CD4-positive, alpha-beta T cell (primary cell): ENCODE data around the gene CORT. TPM values are rescaled to one million over a fixed set of nuclear protein-coding genes. Genes with fewer than 3 reads are reported as not detected.
A peak's percentile ranks its signal among the peaks of the same experiment; 100 is the strongest.

Source experiments
- ATAC-seq: fragments of 200-7000 bp; cut with Tn5 transposase; one replicate; pipeline ENCODE4 v1.10.0; 2022; ENCODE audit warnings: mild to moderate bottlenecking; ENCODE audit not compliant: poor library complexity
- CTCF ChIA-PET: fragments of 350-600 bp; sonication (Branson Sonifier 250); formaldehyde crosslinking; loops from one replicate; lab custom pipeline; 2021; ENCODE audit warnings: antibody characterized with exemption, inconsistent platforms; lab: Charles Lee
- POLR2A ChIA-PET: fragments of 350-600 bp; sonication (Branson Sonifier 250); formaldehyde crosslinking; loops from one replicate; lab custom pipeline; 2021; ENCODE audit warnings: antibody characterized with exemption, inconsistent platforms; lab: Charles Lee
- DNase-seq, 14 experiments: peaks; one replicate each; pipeline ENCODE4 v3.0.0-alpha.2; 2013 to 2020; ENCODE audit warnings: mixed read lengths in 2 of 14
- H3K27ac ChIP-seq, 2 donors: one replicate each; pipeline versions ENCODE4 v1.5.1 to v1.7.0; 2013; ENCODE audit warnings: low read length in 2 of 2, low read depth in 1 of 2, mild to moderate bottlenecking in 1 of 2
- H3K27me3 ChIP-seq, 2 experiments: 1 replicate in 1 of 2; 2 replicates in 1 of 2; pipeline versions ENCODE4 v1.6.1 to v1.7.0; 2013; ENCODE audit warnings: low read length in 2 of 2, control low read depth in 1 of 2, mild to moderate bottlenecking in 1 of 2, moderate library complexity in 1 of 2; ENCODE audit not compliant: insufficient read depth in 2 of 2, control insufficient read depth in 1 of 2
- H3K36me3 ChIP-seq: one replicate; pipeline ENCODE4 v1.6.1; 2013; ENCODE audit warnings: low read length, control low read depth; ENCODE audit not compliant: insufficient read depth
- H3K4me1 ChIP-seq: one replicate; pipeline ENCODE4 v1.6.1; 2013; ENCODE audit warnings: low read length, control low read depth; ENCODE audit not compliant: insufficient read depth
- H3K4me3 ChIP-seq: one replicate; pipeline ENCODE4 v1.5.1; 2013; ENCODE audit warnings: mild to moderate bottlenecking, low read length, moderate library complexity
- H3K9me3 ChIP-seq, 2 experiments: 1 replicate in 1 of 2; 2 replicates in 1 of 2; pipeline versions ENCODE4 v1.6.1 to v1.7.0; 2013; ENCODE audit warnings: low read length in 2 of 2, mild to moderate bottlenecking in 2 of 2, control low read depth in 1 of 2, moderate library complexity in 1 of 2; ENCODE audit not compliant: control insufficient read depth in 1 of 2, insufficient read depth in 1 of 2
- H3K27ac Mint-ChIP-seq: one replicate; pipeline ENCODE4 v1.8.0; 2020; ENCODE audit warnings: mixed read lengths
- H3K27me3 Mint-ChIP-seq: one replicate; pipeline ENCODE4 v1.8.0; 2021; ENCODE audit warnings: mixed read lengths
- H3K36me3 Mint-ChIP-seq: one replicate; pipeline ENCODE4 v1.8.0; 2021; ENCODE audit warnings: low read depth, mixed read lengths
- H3K4me1 Mint-ChIP-seq: one replicate; pipeline ENCODE4 v1.8.0; 2021; ENCODE audit warnings: low read depth, mixed read lengths
- H3K4me3 Mint-ChIP-seq: one replicate; pipeline ENCODE4 v1.8.0; 2020; ENCODE audit warnings: mild to moderate bottlenecking, mixed read lengths
- H3K9me3 Mint-ChIP-seq: one replicate; pipeline ENCODE4 v1.8.0; 2020; ENCODE audit warnings: mixed read lengths
- intact Hi-C, 2 experiments: fragments of 100-400 bp; cut with DNase I in 1 of 2; cut with micrococcal nuclease in 1 of 2; formaldehyde crosslinking; loops; one replicate each; pipeline versions ENCODE4 v1.15.1 to v1.9.0; 2023 to 2025; cut with DNase I, micrococcal nuclease
- polyA plus RNA-seq, 2 donors: library from polyadenylated mRNA; unstranded; fragments of 120-200 nt; gene quantifications; one replicate each; pipeline ENCODE4 v1.2.1, GENCODE V29; 2013
- total RNA-seq, 174 experiments: library from RNA in 2 of 174; stranded (reverse) in 2 of 174; gene quantifications; one replicate each; pipeline ENCODE4 v1.2.3 and lab custom pipeline; 2021 to 2026
- TF ChIP-seq, protein P1 (sequence below): fragments of 200-600 bp; IDR thresholded peaks from one replicate; pipeline ENCODE4 v1.8.0; 2022; ENCODE audit warnings: antibody characterized with exemption, mild to moderate bottlenecking

Gene CORT, protein sequence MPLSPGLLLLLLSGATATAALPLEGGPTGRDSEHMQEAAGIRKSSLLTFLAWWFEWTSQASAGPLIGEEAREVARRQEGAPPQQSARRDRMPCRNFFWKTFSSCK
- total RNA-seq (under 1 TPM in 1 of 2 experiments, not detected in 1; 0.25 TPM), total RNA-seq (lab: John Stamatoyannopoulos, UW) (0 to 0.46 (median 0.07) reads per million in 172 experiments)
- 0.39 TPM for polyA plus RNA-seq (2013, experiment 1 of 2)
- polyA plus RNA-seq (2013, experiment 2 of 2) = 0.30 TPM

DNA sequence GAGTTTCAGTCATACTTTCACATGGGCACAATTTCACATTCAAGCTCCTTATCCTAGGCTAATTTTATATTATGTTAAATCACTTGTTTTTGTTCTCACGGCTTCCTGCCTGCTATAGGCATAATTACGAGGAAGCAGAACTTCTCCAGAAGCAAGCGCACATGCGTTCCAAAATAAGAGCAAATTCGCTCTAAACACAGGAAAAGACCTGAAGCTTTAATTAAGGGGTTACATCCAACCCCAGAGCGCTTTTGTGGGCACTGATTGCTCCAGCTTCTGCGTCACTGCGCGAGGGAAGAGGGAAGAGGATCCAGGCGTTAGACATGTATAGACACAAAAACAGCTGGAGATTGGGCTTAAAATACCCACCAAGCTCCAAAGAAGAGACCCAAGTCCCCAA, at the start of gene CORT:
TSS of gene CORT (plus strand) at position 281 of the 400 bp plus-strand sequence. CDS start 193 bp downstream, outside the sequence.
- H3K9me3 ChIP-seq = peaks cover 0 to 5% of the 10 kb centered on the region in 2 experiments
- CTCF ChIA-PET = no interaction called here

DNA sequence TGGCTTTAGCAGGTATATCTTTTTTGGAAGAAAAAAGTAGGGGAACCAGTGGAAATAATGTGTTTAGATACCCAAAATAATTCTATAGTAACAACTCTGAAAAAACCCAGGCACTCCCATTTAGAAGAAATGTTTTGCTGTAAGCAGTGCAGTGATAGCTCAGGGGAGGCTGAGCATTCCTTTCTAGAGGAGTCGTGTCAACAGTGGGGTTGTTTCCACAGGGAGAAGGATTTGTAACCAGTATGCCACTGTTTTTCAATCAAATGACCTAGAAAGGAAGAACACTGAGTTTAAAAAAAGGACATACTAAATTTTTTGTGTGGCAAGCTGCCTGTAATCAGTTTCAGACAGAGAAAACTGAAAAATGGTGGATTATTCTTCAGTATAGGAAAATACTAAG, 48.5 kb upstream of the CORT start:
- no peak overlapping the region for H3K27ac Mint-ChIP-seq
- no peak overlapping the region for H3K27ac ChIP-seq
- CTCF ChIA-PET = interaction anchor here (2.9 to 3.6 kb wide), 2 partner anchors 29 to 191 kb away, joined by 11 to 19 read pairs; partner anchors contain the start of genes CENPS and KIF1B
- H3K36me3 ChIP-seq = peaks cover 29% of the 10 kb centered on the region
- no peaks in the 10 kb centered on the region for H3K27me3 ChIP-seq
- peaks cover 21% of the 10 kb centered on the region for H3K4me1 ChIP-seq
- no peaks in the 10 kb centered on the region for H3K27me3 Mint-ChIP-seq
- TF ChIP-seq, protein P1, sequence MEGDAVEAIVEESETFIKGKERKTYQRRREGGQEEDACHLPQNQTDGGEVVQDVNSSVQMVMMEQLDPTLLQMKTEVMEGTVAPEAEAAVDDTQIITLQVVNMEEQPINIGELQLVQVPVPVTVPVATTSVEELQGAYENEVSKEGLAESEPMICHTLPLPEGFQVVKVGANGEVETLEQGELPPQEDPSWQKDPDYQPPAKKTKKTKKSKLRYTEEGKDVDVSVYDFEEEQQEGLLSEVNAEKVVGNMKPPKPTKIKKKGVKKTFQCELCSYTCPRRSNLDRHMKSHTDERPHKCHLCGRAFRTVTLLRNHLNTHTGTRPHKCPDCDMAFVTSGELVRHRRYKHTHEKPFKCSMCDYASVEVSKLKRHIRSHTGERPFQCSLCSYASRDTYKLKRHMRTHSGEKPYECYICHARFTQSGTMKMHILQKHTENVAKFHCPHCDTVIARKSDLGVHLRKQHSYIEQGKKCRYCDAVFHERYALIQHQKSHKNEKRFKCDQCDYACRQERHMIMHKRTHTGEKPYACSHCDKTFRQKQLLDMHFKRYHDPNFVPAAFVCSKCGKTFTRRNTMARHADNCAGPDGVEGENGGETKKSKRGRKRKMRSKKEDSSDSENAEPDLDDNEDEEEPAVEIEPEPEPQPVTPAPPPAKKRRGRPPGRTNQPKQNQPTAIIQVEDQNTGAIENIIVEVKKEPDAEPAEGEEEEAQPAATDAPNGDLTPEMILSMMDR = no peak
- intact Hi-C loops = no loop called here
- ATAC-seq = no peak
- peaks cover 46% of the 10 kb centered on the region for H3K36me3 Mint-ChIP-seq
- no peak for DNase-seq
- POLR2A ChIA-PET = no interaction called here
- H3K4me3 Mint-ChIP-seq = peak overlapping the region; percentile 93
- no peaks in the 10 kb centered on the region for H3K9me3 ChIP-seq
- peaks cover 20% of the 10 kb centered on the region for H3K4me1 Mint-ChIP-seq
- no peaks in the 10 kb centered on the region for H3K9me3 Mint-ChIP-seq
- H3K4me3 ChIP-seq = no peak overlapping the region

More for the DNA sequence above, at the start of gene CORT:
- Mint-ChIP-seq H3K9me3 (no peaks in the 10 kb centered on the region), H3K27ac (no peak within 1 kb of the TSS), H3K36me3 (no peaks in the 10 kb centered on the region), H3K4me3 (no peak within 1 kb of the TSS), H3K27me3 (no peaks in the 10 kb centered on the region), H3K4me1 (no peaks in the 10 kb centered on the region)
- intact Hi-C loops = no loop called here
- H3K4me3 ChIP-seq = no peak within 1 kb of the TSS
- ATAC-seq = no peak
- TF ChIP-seq, protein P1 = no peak
- H3K27ac ChIP-seq = no peak within 1 kb of the TSS
- DNase-seq = no peak
- H3K36me3 ChIP-seq = no peaks in the 10 kb centered on the region
- POLR2A ChIA-PET = no interaction called here
- H3K27me3 ChIP-seq = no peaks in the 10 kb centered on the region
- no peaks in the 10 kb centered on the region for H3K4me1 ChIP-seq

DNA sequence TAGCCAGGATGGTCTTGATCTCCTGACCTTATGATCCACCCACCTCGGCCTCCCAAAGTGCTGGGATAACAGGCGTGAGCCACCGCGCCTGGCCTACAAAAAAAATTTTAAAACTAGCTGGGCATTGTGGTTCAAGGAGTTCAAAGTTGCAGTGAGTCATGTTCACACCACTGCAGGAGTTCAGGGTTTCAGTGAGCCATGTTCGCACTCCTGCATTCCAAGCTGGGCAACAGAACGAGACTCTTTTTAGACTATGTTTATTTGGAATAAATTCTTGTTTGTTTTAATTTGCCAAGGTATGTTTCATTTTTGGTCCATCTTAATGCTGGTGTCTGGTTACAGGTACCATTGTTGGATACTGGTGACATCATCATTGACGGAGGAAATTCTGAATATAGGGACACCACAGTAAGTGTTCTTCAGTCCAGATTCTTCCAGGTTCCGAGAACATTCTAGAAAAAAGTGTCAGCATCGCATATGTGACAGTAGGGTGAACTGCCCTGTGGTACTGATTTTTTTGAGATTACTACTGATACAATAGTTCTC, 47.0 kb upstream of the CORT start:
- no peak overlapping the region for H3K4me3 Mint-ChIP-seq
- POLR2A ChIA-PET = interaction anchor here (0.7 kb wide), 1 partner anchor 72 kb away, joined by 3 read pairs; the partner anchor contains the start of gene PEX14
- peaks cover 20% of the 10 kb centered on the region for H3K4me1 Mint-ChIP-seq
- peaks cover 40% of the 10 kb centered on the region for H3K36me3 ChIP-seq
- H3K36me3 Mint-ChIP-seq = peaks cover 58% of the 10 kb centered on the region
- DNase-seq (no peak), ATAC-seq (no peak)
- CTCF ChIA-PET = no interaction called here
- no peak overlapping the region for H3K27ac Mint-ChIP-seq
- no peak overlapping the region for H3K27ac ChIP-seq
- intact Hi-C loops = no loop called here
- peaks cover 21% of the 10 kb centered on the region for H3K4me1 ChIP-seq
- TF ChIP-seq, protein P1 = no peak
- H3K27me3 Mint-ChIP-seq = no peaks in the 10 kb centered on the region
- H3K27me3 ChIP-seq = no peaks in the 10 kb centered on the region
- no peak overlapping the region for H3K4me3 ChIP-seq
- no peaks in the 10 kb centered on the region for H3K9me3 ChIP-seq
- H3K9me3 Mint-ChIP-seq = no peaks in the 10 kb centered on the region
